ENCODE results near the gene CAMK2A. TPM values are rescaled to one million over a fixed set of nuclear protein-coding genes. Genes with fewer than 3 reads are reported as not detected.

Gene CAMK2A
- total and polyA plus RNA-seq, 2 donors (not counting 3 experiments of a cell fraction or from before 2014, with no cell fraction given) = not detected

GRCh38 chr5:150262502-150262901, 27.1 kb downstream of the CAMK2A start:
- Histone ChIP-seq H3K9me3 (replicated peaks; ENCODE audit: control insufficient read depth, insufficient read depth, low read length) (no peaks in the 10 kb centered on the region), H3K27ac (ENCODE audit: insufficient read depth, low read depth, low read length) (no peak overlapping the region), H3K9ac (replicated peaks; ENCODE audit: extremely low read depth, insufficient read depth, low read length) (no peak overlapping the region), H3K4me2 (ENCODE audit: insufficient read depth, low read length) (no peak overlapping the region), H4K20me1 (replicated peaks; ENCODE audit: control insufficient read depth, extremely low read depth, insufficient read depth, low read length) (no peaks in the 10 kb centered on the region), H3K79me2 (ENCODE audit: control insufficient read depth, insufficient read depth, low read length) (no peaks in the 10 kb centered on the region), H3K4me1 (ENCODE audit: control insufficient read depth, extremely low read depth, insufficient read depth, low read length) (no peaks in the 10 kb centered on the region), H3K4me3 (replicated peaks in 1 of 3; ENCODE audit: insufficient read depth in 1 of 3, low read depth in 1 of 3, low read length in 3 of 3) (no peak overlapping the region), H3K36me3 (ENCODE audit: control insufficient read depth in 2 of 2, extremely low read depth in 1 of 2, insufficient read depth in 2 of 2, low read length in 2 of 2) (no peaks in the 10 kb centered on the region), H2AFZ (ENCODE audit: low read depth, low read length) (no peak overlapping the region), H3K9me1 (replicated peaks; ENCODE audit: control insufficient read depth, extremely low read depth, insufficient read depth, low read length) (no peaks in the 10 kb centered on the region), H3K27me3 (ENCODE audit: control insufficient read depth in 2 of 2, insufficient read depth in 2 of 2, low read length in 2 of 2) (no peaks in the 10 kb centered on the region)
- FAIRE-seq (no peak), DNase-seq (ENCODE audit: low read depth, low spot score) (no peak)
- POLR2A ChIA-PET = no interaction called here
- BruUV-seq (replicated peaks) = no TSS peak
- no peak for TF ChIP-seq POLR2A (IDR thresholded peaks at IDR 0.05; ENCODE audit: low read depth, low read length)
- TF ChIP-seq GATA2 (IDR thresholded peaks at IDR 0.05; ENCODE audit: insufficient read depth, insufficient read length, low read depth, low read length) = no peak
- no peak for TF ChIP-seq JUN (IDR thresholded peaks at IDR 0.05; ENCODE audit: borderline replicate concordance, insufficient read depth, insufficient read length, low read depth)
- no peak for TF ChIP-seq MAX (IDR thresholded peaks at IDR 0.05; ENCODE audit: insufficient read depth, insufficient read length)
- no peak for TF ChIP-seq EZH2 (IDR thresholded peaks at IDR 0.05; ENCODE audit: borderline replicate concordance, low read depth, low read length, severe bottlenecking)
- no peak for TF ChIP-seq CTCF (IDR thresholded peaks at IDR 0.05; ENCODE audit: extremely low read depth in 1 of 2, insufficient read depth in 1 of 2, low read depth in 1 of 2, low read length in 2 of 2)
- no peak for TF ChIP-seq FOS (IDR thresholded peaks at IDR 0.05; ENCODE audit: borderline replicate concordance, insufficient read depth, low read length)
- no peak for TF ChIP-seq MYC (IDR thresholded peaks at IDR 0.05; ENCODE audit: low read depth, low read length)
- no peak for TF ChIP-seq POLR2AphosphoS5 (IDR thresholded peaks at IDR 0.05; ENCODE audit: insufficient read depth, low read depth, low read length)
- dilution Hi-C loops (cut with MboI; ENCODE audit: extremely low pct_ligation_motif_present, low sequenced_read_pairs) = no loop called here
- intact Hi-C loops (cut with micrococcal nuclease) = no loop called here
- CTCF ChIA-PET = interaction anchor here (1.3 to 1.7 kb wide), 2 partner anchors 16 to 88 kb away, joined by 3 to 7 read pairs; no protein-coding TSS in a partner anchor

Data from endothelial cell of umbilical vein (primary cell).